Epithelial cell of alveolus of lung (primary cell): ENCODE measurements around the gene SMTNL2. TPM values are rescaled to one million over a fixed set of nuclear protein-coding genes. Genes with fewer than 3 reads are reported as not detected.

Experiments
- total RNA-seq: library from RNA; depleted of rRNA; stranded (reverse); fragments of >200 nt; gene quantifications from 2 replicates; pipeline ENCODE4 v1.2.1, GENCODE V29; 2015

SMTNL2 gene
- total RNA-seq, result under 0.01 and 10.9 TPM in 2 replicates

GRCh38 chr17:4584101-4584916, at the start of gene SMTNL2:
Gene SMTNL2 (plus strand): TSS chr17:4584529. CDS start chr17:4584606, 77 bp downstream.

GRCh38 chr17:4554997-4555799, 29.1 kb upstream of the SMTNL2 start, which contains the start of gene MYBBP1A:
Gene MYBBP1A (minus strand): TSS chr17:4555384. CDS start chr17:4555324, 60 bp downstream.

GRCh38 chr17:4560421-4560820, 23.9 kb upstream of the SMTNL2 start, which contains the start of gene GGT6:
Gene GGT6 (minus strand): TSS chr17:4560577. CDS start chr17:4560521, 56 bp downstream.

GRCh38 chr17:4641297-4642195, 57.2 kb downstream of the SMTNL2 start, which contains the start of gene ALOX15:
Gene ALOX15 (minus strand): TSS chr17:4641678. CDS start chr17:4641651, 27 bp downstream.

Other genes with a start within 250 kb of the SMTNL2 start
- 48.4 and 63.7 TPM in 2 replicates for gene UBE2G1, start 217.9 kb upstream of the SMTNL2 start, total RNA-seq
- not detected in 2 replicates for gene SPNS3, start 150.6 kb upstream of the SMTNL2 start, total RNA-seq
- gene SPNS2, start 85.6 kb upstream of the SMTNL2 start, total RNA-seq, result 0.26 TPM in 1 of 2 replicates, not detected in the other
- gene MYBBP1A, start 29.1 kb upstream of the SMTNL2 start, total RNA-seq, result 35.1 and 54.8 TPM in 2 replicates
- not detected in 2 replicates for gene GGT6, start 24.0 kb upstream of the SMTNL2 start, total RNA-seq
- gene ALOX15, start 57.1 kb downstream of the SMTNL2 start, total RNA-seq, result 0.08 TPM in 1 of 2 replicates, not detected in the other
- 31.0 and 33.6 TPM in 2 replicates for gene PELP1, start 119.6 kb downstream of the SMTNL2 start, total RNA-seq
- 8.4 and 14.3 TPM in 2 replicates for gene ARRB2, start 126.1 kb downstream of the SMTNL2 start, total RNA-seq
- 8.9 and 18.6 TPM in 2 replicates for gene MED11, start 146.9 kb downstream of the SMTNL2 start, total RNA-seq
- 0.72 TPM in 1 of 2 replicates, not detected in the other for gene ZMYND15, start 155.3 kb downstream of the SMTNL2 start, total RNA-seq
- 0.24 and 1.4 TPM in 2 replicates for gene CXCL16, start 155.4 kb downstream of the SMTNL2 start, total RNA-seq
- gene TM4SF5, start 187.4 kb downstream of the SMTNL2 start, total RNA-seq, result not detected in 2 replicates
- not detected in 2 replicates for gene VMO1, start 201.8 kb downstream of the SMTNL2 start, total RNA-seq
- not detected in 2 replicates for gene GLTPD2, start 204.4 kb downstream of the SMTNL2 start, total RNA-seq
- 133 and 309 TPM in 2 replicates for gene PSMB6, start 211.6 kb downstream of the SMTNL2 start, total RNA-seq
- gene PLD2, start 222.6 kb downstream of the SMTNL2 start, total RNA-seq, result 11.8 and 17.2 TPM in 2 replicates
- gene MINK1, start 248.8 kb downstream of the SMTNL2 start, total RNA-seq, result 17.5 and 26.3 TPM in 2 replicates